PFSK-1 (cell line): ENCODE data around the gene RPTOR.

Source experiments
- FOXP2 ChIP-seq: optimal IDR thresholded peaks from 2 replicates; pipeline ENCODE3; 2011; ENCODE audit warnings: borderline replicate concordance, control low read depth, inconsistent platforms; ENCODE audit not compliant: insufficient read depth; ENCODE audit errors: extremely low read length, extremely low read depth
- POLR2AphosphoS5 ChIP-seq: IDR thresholded peaks from 2 replicates; pipeline ENCODE4 v1.6.1; 2012; ENCODE audit warnings: low read depth, mild to moderate bottlenecking, control low read depth, low read length, moderate library complexity
- REST ChIP-seq, 2 experiments: IDR thresholded peaks; 2 replicates each; pipeline versions ENCODE4 v1.6.1 to v1.8.0; 2011 to 2012; ENCODE audit warnings: low read depth in 2 of 2, low read length in 2 of 2, control low read depth in 1 of 2, inconsistent platforms in 1 of 2, mild to moderate bottlenecking in 1 of 2, moderate library complexity in 1 of 2; ENCODE audit not compliant: insufficient read depth in 1 of 2
- SIN3A ChIP-seq: IDR thresholded peaks from 2 replicates; pipeline ENCODE4 v1.6.1; 2012; ENCODE audit warnings: mild to moderate bottlenecking, low read length, moderate library complexity, borderline replicate concordance; ENCODE audit not compliant: insufficient read depth
- TAF1 ChIP-seq: IDR thresholded peaks from 2 replicates; pipeline ENCODE4 v1.6.1; 2012; ENCODE audit warnings: low read length, control low read depth, borderline replicate concordance; ENCODE audit not compliant: insufficient read depth

The RPTOR gene

GRCh38 chr17:80612997-80613731, 68.5 kb downstream of the RPTOR start:
- TF ChIP-seq SIN3A (no peak), TAF1 (no peak), REST (IDR thresholded peaks at IDR 0.05; ENCODE audit: insufficient read depth in 1 of 2, low read depth in 2 of 2, low read length in 2 of 2) (no peak), POLR2AphosphoS5 (no peak), FOXP2 (no peak)

- TF ChIP-seq TAF1, result no peak
- no peak for TF ChIP-seq FOXP2
- TF ChIP-seq POLR2AphosphoS5, result no peak
Measured at GRCh38 chr17:80613732-80614071, 69.1 kb downstream of the RPTOR start.

- TF ChIP-seq POLR2AphosphoS5, result no peak
Measured at GRCh38 chr17:80614332-80615047, 69.9 kb downstream of the RPTOR start.

GRCh38 chr17:80615376-80615775, 70.7 kb downstream of the RPTOR start:
- TF ChIP-seq REST (IDR thresholded peaks at IDR 0.05; ENCODE audit: insufficient read depth in 1 of 2, low read depth in 2 of 2, low read length in 2 of 2), result no peak
- TF ChIP-seq SIN3A, result no peak
- no peak for TF ChIP-seq FOXP2
- TF ChIP-seq TAF1, result no peak
- TF ChIP-seq POLR2AphosphoS5, result no peak

- TF ChIP-seq FOXP2 (no peak), POLR2AphosphoS5 (no peak), TAF1 (no peak), SIN3A (no peak)
Measured at GRCh38 chr17:80616705-80617104, 72.1 kb downstream of the RPTOR start.

- no peak for TF ChIP-seq POLR2AphosphoS5
- no peak for TF ChIP-seq SIN3A
- no peak for TF ChIP-seq REST (IDR thresholded peaks at IDR 0.05; ENCODE audit: insufficient read depth in 1 of 2, low read depth in 2 of 2, low read length in 2 of 2)
Measured at GRCh38 chr17:80618304-80618703, 73.7 kb downstream of the RPTOR start.
